Stimulated activated CD4-positive, alpha-beta T cell treated with anti-CD3 and anti-CD28 coated beads, TNF-alpha, amount 100 ng/mL, for 24 hours (primary cell): ENCODE measurements around the gene ACOT2.
"Not testable (repeated sequence)": the region's sequence is repeated elsewhere in the genome, so short reads cannot be mapped to it uniquely, and the experiment has no call there.

Source experiments
- DNase-seq, 3 experiments: peaks; one replicate each; pipeline ENCODE4 v3.0.0-alpha.2; 2020; ENCODE audit warnings: low read depth in 3 of 3

ACOT2 gene, protein sequence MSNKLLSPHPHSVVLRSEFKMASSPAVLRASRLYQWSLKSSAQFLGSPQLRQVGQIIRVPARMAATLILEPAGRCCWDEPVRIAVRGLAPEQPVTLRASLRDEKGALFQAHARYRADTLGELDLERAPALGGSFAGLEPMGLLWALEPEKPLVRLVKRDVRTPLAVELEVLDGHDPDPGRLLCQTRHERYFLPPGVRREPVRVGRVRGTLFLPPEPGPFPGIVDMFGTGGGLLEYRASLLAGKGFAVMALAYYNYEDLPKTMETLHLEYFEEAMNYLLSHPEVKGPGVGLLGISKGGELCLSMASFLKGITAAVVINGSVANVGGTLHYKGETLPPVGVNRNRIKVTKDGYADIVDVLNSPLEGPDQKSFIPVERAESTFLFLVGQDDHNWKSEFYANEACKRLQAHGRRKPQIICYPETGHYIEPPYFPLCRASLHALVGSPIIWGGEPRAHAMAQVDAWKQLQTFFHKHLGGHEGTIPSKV

DNA sequence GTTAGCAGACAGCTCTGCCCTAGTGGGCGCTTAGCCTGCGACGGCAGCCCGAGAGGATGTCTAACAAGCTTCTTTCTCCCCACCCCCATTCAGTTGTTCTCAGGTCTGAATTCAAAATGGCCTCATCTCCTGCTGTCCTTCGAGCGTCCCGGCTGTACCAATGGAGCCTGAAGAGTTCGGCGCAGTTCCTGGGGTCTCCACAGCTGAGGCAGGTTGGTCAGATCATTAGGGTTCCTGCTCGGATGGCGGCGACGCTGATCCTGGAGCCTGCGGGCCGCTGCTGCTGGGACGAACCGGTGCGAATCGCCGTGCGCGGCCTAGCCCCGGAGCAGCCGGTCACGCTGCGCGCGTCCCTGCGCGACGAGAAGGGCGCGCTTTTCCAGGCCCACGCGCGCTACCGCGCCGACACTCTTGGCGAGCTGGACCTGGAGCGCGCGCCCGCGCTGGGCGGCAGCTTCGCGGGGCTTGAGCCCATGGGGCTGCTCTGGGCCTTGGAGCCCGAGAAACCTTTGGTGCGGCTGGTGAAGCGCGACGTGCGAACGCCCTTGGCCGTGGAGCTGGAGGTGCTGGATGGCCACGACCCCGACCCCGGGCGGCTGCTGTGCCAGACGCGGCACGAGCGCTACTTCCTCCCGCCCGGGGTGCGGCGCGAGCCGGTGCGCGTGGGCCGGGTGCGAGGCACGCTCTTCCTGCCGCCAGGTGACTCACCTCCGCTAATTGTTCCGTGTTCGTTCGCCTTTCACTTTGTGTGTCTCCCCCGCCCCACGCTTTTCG, at the start of gene ACOT2:
ACOT2 (plus strand) TSS at position 29 of the 774 bp plus-strand sequence; CDS start at position 57, 28 bp downstream.
- DNase-seq = peak; percentile 64 to 85 (median 76)

DNA sequence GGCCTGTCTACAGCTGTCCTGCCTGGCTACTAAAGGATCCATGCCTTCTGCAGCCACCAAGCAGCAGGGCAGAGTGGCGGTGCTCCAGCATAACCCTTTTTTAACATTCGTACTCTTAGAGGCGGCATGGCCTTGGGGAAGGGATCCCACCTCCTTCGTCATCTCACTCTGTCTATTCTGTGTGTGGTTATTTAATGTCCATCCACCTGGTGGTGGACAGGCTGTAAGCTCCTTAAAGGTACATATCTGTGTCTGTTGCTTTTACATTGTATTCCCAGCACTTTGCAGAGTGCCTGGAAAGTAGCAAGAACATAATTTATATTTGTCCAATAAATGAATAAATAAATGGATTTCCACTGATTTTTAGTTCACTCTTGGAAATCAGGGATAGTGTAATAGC, 47.8 kb upstream of the ACOT2 start:
- DNase-seq = no peak

DNA sequence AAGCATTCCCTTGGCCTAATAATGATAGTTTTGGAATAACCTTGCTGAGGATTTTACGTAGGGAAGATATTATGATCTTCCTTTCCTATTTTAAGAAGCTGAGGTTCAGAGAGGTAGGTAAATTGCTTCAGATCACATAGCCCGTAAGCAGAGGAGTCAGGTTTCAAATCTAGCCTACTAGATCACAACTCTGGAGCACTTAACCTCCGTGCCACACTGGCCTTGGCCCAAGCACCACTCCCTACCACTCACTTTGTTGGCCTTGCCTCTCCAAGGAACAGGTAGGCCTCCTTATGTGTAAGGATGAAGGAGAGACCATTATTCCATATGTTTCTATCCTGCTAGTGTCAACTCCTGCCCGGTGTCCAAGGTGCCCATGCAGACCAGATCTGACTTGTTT, 44.5 kb upstream of the ACOT2 start:
- DNase-seq = no peak

DNA sequence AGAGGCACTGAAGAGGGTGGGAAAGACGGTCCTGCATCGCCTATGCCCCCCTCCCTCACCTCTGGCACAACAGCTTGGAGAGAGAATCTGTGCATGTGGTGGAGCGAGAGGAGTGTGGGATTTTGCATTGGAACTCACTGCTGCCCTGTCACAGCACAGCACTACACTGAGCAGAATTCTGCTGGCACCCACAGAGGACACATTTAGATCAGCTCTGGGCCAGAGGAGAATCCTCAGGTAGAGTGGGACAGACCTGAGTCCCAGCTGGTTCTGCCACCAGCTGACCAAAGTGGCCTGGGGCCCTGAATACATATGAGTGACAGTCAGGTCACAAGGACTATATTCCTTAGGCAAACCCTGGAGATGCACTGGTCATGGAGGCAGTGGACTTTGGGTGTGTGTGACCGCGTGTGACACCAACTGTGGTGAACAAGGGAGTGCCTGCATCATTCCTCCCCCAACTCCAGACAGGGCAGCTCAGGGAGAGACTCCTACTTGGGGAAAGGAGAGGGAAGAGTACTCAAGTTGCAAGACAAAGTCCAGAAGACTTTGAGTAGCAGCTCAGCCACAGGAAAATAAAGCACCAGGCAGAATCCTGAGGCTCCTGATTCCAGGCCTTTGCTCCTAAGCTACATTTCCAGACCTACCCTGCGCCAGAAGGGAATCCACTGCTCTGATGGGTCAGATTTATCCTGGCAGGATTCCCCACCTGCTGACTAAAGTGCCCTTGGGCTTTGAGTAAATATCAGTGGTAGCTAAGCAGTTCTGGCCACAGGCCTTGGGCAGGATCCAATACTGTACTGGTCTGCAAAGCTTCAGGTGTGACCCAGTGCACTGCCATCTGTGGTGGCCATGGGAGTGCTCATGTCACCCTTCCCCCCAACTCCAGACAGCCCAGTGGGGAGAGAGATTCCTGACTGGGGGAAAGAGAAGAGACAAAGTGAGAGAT, 42.7 kb upstream of the ACOT2 start:
- DNase-seq = no peak

DNA sequence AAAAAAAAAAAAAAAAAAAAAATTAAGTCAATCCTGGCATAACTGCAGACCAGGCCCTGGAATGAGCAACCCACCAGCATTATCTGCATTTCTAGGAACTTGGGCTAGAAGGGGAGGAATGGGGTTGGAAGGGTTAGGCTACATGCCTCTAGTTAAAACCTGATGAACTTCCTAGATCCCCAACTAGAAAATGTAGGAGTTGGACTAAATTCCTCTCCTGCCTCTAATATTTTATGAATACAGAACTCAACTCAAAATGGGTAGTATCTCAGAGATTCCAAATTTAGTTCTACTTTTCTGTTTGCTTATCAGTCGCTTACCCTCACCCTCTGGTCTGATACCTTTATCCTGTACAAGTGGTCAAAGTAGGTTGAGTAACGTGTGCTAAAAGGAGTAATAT, 39.7 kb upstream of the ACOT2 start:
- DNase-seq = not testable (repeated sequence)

DNA sequence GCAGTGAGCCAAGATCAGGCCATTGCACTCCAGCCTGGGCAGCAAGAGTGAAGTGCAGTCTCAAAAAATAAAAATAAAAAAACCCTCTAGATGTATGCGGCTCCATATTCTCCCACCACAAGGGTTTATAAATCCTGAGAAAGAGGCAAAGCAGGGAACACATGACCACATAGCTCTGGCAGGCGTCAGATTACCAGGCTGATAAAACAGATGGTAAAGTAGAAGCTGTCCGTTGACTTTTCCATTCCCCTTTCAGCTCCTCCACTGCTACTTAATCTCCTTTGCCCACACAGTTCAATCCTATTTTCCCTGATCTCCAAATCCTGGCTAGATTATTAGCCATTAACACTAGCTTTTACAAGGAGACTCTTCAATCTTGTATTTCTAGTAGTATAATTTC, 37.0 kb upstream of the ACOT2 start:
- not testable (repeated sequence) for DNase-seq

DNA sequence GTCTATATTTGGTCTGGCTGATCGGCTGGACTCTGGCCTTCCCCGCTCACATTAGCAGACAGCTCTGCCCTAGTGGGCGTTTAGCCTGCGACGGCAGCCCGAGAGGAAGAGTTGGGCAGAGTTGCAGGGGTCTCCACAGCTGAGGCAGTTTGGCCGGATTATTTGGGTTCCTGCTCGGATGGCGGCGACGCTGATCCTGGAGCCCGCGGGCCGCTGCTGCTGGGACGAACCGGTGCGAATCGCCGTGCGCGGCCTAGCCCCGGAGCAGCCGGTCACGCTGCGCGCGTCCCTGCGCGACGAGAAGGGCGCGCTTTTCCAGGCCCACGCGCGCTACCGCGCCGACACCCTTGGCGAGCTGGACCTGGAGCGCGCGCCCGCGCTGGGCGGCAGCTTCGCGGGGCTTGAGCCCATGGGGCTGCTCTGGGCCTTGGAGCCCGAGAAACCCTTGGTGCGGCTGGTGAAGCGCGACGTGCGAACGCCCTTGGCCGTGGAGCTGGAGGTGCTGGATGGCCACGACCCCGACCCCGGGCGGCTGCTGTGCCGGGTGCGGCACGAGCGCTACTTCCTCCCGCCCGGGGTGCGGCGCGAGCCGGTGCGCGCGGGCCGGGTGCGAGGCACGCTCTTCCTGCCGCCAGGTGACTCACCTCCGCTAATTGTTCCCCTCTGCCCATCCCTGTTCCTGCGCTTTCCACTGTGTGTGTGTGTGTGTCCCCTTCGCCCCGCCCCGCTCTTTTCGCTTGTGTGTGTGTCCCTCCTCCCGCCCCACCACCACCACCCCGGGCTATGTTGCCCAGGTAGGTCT, 31.6 kb upstream of the ACOT2 start:
- peak in 1 of 3 experiments; percentile 28 for DNase-seq

DNA sequence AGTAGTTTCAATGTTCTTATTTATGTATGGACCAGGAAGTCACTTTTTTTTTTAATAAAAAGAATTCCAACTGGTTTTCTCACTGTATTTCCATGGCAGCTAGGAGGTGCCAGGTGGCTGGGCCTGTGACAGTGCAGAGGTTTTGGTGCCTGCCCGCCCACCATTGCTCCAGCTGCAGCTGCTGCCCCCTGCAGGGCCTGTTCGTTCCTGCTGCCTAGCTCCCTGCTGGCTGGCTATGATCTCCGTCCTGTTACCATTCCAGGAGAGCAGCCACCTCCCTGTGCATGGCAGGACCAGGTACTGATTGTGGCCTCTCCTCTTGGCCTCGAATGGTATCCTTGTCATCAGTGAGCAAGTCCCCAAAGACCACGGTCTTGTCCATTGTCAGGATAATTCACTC, 30.0 kb upstream of the ACOT2 start:
- DNase-seq = peak; percentile 9 to 64 (median 14)

DNA sequence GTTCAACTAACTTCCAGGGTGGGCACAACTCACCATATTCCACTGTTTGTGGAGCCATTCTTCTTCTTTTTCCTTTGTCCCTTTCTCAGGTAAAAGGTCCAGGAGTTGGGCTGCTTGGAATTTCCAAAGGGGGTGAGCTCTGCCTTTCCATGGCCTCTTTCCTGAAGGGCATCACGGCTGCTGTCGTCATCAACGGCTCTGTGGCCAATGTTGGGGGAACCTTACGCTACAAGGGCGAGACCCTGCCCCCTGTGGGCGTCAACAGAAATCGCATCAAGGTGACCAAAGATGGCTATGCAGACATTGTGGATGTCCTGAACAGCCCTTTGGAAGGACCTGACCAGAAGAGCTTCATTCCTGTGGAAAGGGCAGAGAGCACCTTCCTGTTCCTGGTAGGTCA, 26.1 kb upstream of the ACOT2 start:
- not testable (repeated sequence) for DNase-seq

DNA sequence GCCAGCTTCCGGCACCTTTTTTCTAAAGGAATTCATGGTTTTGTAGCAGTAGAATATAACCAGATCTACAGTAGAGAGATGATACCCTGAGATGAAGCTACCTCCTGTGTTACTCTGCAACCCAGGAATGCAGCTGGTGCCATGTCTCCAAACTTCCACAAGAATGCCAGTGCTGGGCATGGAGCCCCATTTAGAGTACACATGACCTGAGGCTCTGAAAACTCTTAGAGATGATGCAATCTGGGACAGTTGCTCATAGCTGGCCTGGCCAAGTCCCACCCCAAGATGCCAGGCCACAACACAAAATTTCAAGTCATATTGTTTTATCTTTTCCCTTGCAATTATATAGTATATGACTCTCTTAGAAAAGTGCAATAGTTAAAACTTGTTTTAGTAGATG, 23.7 kb upstream of the ACOT2 start:
- not testable (repeated sequence) for DNase-seq

DNA sequence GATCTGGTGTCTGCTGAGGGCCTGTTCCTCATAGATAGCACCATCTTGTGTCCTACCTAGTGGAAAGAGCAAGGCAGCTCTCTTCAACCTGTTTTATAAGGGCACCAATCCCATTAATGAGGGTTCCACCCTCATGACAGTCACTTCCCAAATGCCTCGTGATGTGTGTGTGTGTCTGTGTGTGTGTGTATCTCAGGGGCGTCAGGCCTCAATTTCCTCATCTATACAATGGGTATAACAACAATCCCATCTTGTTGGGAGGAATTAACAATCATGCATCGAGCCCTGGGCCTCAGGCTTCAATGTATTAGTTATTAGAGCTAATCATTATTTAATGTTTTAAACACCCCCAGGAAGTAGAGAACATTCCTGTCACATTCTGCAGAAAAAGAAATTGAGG, 19.9 kb upstream of the ACOT2 start:
- not testable (repeated sequence) for DNase-seq

DNA sequence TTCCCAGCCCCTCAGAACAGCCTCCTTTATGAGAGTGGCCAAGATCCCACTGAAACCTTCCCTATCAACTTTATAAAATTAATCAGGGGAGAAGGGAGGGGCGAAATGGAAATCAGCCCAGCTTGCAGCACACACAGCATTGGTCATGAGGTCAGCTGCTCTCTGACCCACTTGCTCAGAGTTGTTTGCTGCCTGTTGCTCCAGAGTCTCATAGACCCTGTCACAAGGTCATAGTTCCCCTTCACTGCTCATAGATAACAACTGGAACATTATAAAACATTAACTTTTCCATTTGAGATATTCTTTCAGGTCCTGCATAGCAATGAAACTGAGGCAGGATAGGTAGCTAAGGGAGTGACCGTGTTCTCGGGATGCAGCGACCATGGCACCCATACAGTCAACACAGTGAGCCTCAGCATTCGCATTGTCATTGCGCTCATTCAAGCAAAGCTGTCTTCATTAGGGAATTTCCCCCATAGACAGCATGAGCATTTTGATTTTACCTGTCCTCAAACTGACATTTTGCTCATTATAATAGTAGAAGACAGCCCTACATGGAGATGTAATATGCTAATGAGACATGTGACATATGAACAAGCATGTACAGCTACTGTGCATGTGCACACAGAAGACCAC, 19.0 kb upstream of the ACOT2 start:
- DNase-seq = not testable (repeated sequence)

DNA sequence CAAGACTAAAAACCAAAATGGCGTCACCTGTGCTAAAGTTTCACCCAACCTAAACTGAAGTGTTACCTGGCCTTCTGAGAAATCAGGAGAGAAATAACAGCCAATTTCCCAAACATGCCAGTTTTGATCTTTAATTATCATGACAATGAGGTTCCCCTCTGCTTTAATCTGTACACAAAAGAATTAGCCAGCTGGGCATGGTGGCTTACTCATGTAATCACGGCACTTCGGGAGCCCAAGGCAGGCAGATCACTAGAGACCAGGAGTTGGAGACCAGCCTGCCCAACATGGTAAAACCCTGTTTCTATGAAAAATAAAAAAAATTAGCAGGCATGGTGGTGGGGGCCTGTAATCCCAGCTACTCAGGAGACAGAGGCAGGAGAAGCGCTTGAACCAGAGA, 15.2 kb upstream of the ACOT2 start:
- DNase-seq = no peak

DNA sequence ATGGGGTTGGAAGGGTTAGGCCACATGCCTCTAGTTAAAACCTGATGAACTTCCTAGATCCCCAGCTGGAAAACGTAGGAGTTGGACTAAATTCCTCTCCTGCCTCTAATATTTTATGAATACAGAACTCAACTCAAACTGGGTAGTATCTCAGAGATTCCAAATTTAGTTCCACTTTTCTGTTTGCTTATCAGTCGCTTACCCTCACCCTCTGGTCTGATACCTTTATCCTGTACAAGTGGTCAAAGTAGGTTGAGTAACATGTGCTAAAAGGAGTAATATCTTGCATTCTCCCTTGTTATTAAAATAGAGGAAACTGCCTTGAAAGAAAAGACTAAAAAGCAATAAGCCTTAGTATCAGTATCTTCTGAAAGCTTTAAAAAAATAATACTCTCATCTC, 11.8 kb upstream of the ACOT2 start:
- DNase-seq = not testable (repeated sequence)

DNA sequence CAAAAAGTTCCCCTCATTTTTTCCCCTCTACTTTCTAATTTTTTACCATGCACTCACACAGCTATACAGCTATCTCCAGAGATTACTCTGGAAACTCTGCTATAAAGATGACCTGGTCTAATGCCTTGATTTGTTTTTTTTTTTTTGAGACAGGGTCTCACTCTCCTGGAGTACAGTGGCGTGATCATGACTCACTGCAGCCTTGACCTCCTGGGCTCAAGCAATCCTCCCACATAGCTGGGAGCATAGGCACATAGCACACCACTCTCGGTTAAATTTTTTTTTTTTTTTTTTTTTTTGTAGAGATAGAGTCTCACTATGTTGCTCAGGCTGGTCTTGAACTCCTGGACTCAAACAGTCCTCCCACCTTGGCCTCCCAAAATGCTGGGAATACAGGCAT, 10.8 kb upstream of the ACOT2 start:
- not testable (repeated sequence) for DNase-seq

DNA sequence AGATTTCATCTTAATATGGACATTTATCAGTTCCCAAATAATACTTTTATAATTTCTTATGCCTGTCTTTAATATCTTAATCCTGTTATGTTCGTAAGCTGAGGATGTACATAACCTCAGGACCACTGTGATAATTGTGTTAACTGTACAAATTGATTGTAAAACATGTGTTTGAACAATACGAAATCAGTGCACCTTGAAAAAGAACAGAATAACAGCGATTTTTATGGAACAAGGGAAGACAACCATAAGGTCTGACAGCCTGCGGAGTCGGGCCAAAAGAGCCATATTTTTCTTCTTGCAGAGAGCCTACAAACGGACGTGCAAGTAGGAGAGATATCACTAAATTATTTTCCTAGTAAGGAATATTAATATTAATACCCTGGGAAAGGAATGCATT, 6.8 kb upstream of the ACOT2 start:
- not testable (repeated sequence) for DNase-seq

DNA sequence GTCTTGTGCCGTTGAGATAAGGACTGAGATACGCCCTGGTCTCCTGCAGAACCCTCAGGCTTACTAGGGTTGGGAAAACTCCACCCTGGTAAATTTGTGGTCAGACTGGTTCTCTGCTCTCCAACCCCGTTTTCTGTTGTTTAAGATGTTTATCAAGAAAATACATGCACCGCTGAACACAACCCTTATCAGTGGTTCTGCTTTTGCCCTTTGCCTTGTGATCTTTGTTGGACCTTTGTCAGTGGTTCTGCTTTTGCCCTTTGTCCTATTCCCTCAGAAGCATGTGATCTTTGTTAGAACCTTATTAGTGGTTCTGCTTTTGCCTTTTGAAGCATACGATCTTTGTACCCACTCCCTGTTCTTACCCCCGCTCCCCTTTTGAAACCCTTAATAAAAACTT, 6.3 kb upstream of the ACOT2 start:
- not testable (repeated sequence) for DNase-seq

DNA sequence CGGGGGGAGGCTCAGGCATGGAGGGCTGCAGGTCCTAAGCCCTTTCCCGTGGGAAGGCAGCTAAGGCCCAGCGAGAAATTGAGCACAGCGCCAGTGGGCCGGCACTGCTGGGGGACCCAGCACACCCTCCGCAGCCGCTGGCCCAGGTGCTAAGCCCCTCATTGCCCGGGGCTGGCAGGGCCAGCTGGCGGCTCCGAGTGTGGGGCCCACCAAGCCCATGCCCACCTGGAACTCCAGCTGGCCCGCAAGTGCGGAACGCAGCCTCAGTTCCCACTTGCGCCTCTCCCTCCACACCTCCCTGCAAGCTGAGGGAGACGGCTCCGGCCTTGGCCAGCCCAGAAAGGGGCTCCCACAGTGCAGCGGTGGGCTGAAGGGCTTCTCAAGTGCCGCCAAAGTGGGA, 2.6 kb upstream of the ACOT2 start:
- not testable (repeated sequence) for DNase-seq

DNA sequence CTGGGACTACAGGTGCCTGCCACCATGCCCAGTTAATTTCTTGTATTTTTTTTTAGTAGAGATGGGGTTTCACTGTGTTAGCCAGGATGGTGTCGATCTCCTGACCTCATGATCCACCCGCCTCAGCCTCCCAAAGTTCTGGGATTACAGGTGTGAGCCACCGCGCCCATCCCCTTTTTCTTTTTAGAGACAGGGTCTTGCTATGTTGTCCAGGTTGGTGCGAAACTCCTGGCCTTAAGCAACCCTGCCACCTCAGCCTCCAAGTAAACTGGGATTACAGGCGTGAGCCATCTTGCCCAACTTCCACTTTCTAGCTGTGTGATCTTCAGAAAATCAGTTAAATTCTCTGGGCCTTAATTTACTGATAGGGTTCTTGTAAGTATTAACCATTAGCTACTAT, 2.1 kb upstream of the ACOT2 start:
- DNase-seq = not testable (repeated sequence)

DNA sequence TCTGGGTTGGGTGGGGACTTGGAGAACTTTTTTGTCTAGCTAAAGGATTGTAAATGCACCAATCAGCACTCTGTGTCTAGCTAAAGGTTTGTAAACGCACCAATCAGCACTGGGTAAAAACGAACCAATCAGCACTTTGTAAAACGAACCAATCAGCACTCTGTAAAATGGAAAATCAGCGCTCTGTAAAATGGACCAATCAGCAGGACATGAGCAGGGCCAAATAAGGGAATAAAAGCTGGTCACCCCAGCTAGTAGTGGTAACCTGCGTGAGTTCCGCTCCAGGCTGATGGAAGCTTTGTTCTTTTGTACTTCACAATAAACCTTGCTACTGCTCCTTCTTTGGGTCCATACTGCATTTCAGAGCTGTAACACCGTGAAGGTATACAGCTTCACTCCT, 1.7 kb upstream of the ACOT2 start:
- DNase-seq = no peak
